Retinal pigment epithelial cell (primary cell): Measurements from ENCODE around the gene TTC28.
A peak's percentile ranks its signal among the peaks of the same experiment; 100 is the strongest.
"Not testable (repeated sequence)": the region's sequence is repeated elsewhere in the genome, so short reads cannot be mapped to it uniquely, and the experiment has no call there.

Experiments
- DNase-seq: peaks from one replicate; pipeline ENCODE4 v3.0.0-alpha.2; 2010; ENCODE audit warnings: low read depth
- H3K4me3 ChIP-seq: 2 replicates; pipeline ENCODE4 v1.5.1; 2011; ENCODE audit warnings: mild to moderate bottlenecking, low read length, control low read depth, moderate library complexity
- CTCF ChIP-seq: conservative IDR thresholded peaks from 2 replicates; pipeline ENCODE4 v1.5.1; 2011; ENCODE audit warnings: low read depth, low read length, control low read depth, inconsistent platforms

TTC28 gene

GRCh38 chr22:28581016-28581415 lies 98.6 kb downstream of the TTC28 start:
- no peak for TF ChIP-seq CTCF
- DNase-seq: no peak
- H3K4me3 ChIP-seq: no peak overlapping the region

- H3K4me3 ChIP-seq: no peak overlapping the region
- DNase-seq: no peak
- TF ChIP-seq CTCF: no peak
Measured at GRCh38 chr22:28576162-28576561, 103.5 kb downstream of the TTC28 start.

- H3K4me3 ChIP-seq: no peak overlapping the region
Measured at GRCh38 chr22:28574159-28574788, 105.4 kb downstream of the TTC28 start.

GRCh38 chr22:28570696-28571373 lies 108.8 kb downstream of the TTC28 start:
- peak; percentile 31 for DNase-seq
- H3K4me3 ChIP-seq: no peak overlapping the region
- no peak for TF ChIP-seq CTCF

More at GRCh38 chr22:28574159-28574788, 105.4 kb downstream of the TTC28 start:
- DNase-seq: no peak
- no peak for TF ChIP-seq CTCF

- not testable (repeated sequence) for H3K4me3 ChIP-seq, DNase-seq
Measured at GRCh38 chr22:28568974-28569373, 110.7 kb downstream of the TTC28 start.

GRCh38 chr22:28568099-28568498 lies 111.5 kb downstream of the TTC28 start:
- DNase-seq: no peak
- no peak overlapping the region for H3K4me3 ChIP-seq
- no peak for TF ChIP-seq CTCF

- not testable (repeated sequence) for H3K4me3 ChIP-seq, DNase-seq
Measured at GRCh38 chr22:28566920-28567499, 112.6 kb downstream of the TTC28 start.

- no peak overlapping the region for H3K4me3 ChIP-seq
- DNase-seq: no peak
- TF ChIP-seq CTCF: no peak
Measured at GRCh38 chr22:28563636-28564035, 116.0 kb downstream of the TTC28 start.
